Measurements from ENCODE around the gene GPR35.

Gene GPR35

DNA sequence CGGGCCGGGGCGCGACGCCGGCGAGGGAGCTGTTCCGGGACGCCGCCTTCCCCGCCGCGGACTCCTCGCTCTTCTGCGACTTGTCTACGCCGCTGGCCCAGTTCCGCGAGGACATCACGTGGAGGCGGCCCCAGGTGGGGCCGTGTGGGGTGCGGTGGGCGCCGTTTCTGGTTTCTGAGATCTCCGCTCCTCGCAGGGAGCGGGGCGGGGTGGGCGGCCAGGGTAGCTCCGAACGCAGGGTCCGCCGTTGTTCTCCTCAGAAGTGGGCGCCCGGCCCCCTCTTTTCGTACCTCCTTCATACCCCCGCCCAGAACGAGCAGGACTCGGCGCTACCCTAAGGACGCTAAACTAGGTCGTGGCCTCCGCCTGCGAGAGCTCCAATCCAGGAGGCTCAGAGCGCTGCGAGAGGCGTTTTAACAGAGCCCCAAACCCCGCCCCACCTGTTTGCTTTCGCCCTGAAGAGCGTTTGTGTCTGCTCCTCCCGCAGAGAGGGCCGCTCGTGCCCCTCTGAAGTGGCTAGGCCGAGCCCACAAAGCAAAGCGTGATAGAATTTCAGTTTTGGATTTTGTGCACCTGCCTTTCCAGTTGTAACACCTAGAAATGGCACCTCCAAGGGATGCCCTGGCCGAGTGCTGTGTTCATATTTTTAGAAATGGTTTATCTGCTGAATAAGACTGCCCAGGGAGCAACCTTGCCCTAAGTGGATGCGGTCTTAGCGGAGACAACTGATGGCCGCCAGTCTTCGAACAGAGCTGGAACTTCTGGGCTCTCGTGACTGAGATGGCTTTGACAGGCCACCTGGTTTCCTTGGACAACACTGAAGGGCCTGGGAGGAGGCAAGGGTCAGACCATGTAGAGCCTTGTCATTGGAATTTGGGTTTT lies 38.1 kb upstream of the GPR35 start:
- H3K4me3 ChIP-seq (ENCODE audit: low read depth, low read length): peak overlapping the region; percentile 89
- peak overlapping the region; percentile 98 for H3K27ac ChIP-seq
- no peaks in the 10 kb centered on the region for H3K27me3 ChIP-seq (ENCODE audit: insufficient read depth, low read depth, severe bottlenecking)
- TF ChIP-seq, protein P1, sequence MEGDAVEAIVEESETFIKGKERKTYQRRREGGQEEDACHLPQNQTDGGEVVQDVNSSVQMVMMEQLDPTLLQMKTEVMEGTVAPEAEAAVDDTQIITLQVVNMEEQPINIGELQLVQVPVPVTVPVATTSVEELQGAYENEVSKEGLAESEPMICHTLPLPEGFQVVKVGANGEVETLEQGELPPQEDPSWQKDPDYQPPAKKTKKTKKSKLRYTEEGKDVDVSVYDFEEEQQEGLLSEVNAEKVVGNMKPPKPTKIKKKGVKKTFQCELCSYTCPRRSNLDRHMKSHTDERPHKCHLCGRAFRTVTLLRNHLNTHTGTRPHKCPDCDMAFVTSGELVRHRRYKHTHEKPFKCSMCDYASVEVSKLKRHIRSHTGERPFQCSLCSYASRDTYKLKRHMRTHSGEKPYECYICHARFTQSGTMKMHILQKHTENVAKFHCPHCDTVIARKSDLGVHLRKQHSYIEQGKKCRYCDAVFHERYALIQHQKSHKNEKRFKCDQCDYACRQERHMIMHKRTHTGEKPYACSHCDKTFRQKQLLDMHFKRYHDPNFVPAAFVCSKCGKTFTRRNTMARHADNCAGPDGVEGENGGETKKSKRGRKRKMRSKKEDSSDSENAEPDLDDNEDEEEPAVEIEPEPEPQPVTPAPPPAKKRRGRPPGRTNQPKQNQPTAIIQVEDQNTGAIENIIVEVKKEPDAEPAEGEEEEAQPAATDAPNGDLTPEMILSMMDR (IDR thresholded peaks at IDR 0.05; ENCODE audit: low read depth, low read length): no peak
- no peaks in the 10 kb centered on the region for H3K9me3 ChIP-seq (ENCODE audit: severe bottlenecking)
- H3K36me3 ChIP-seq: peaks cover 28% of the 10 kb centered on the region
- DNase-seq: peak; percentile 37

DNA sequence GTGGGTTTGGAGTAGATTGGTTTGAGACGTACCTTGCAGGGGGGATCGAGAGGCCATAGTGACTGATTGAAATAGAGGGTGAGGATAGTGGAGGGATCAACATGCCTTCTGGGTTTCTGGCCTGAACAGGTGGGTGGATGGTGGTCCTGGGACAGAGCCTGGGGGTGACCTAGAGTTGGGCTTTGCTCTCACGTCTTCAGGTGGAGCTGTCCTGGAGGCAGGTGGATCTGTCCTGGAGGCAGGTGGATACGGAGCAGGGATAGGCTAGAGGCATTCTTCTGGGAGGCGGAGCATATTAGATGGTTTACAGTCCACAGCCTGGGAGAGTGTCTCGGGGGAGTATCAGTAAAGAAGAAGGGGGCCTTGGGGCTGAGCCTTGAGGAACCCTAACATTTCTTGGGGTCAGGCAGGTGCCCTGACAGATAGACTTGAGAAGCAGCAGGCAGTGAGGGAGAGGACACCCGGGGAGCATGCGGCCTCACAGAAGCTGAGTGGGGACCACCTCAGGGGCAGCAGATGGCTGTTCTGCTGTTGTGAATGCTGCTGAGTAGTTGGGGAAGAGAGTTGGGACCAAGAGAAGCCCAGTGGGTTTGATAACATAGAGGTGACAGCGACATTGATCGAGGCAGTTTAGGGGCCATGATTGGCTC lies 37.1 kb upstream of the GPR35 start:
- no peak overlapping the region for H3K4me3 ChIP-seq (ENCODE audit: low read depth, low read length)
- H3K9me3 ChIP-seq (ENCODE audit: severe bottlenecking): no peaks in the 10 kb centered on the region
- H3K27me3 ChIP-seq (ENCODE audit: insufficient read depth, low read depth, severe bottlenecking): no peaks in the 10 kb centered on the region
- H3K36me3 ChIP-seq: peaks cover 36% of the 10 kb centered on the region
- no peak for DNase-seq
- TF ChIP-seq, protein P1 (IDR thresholded peaks at IDR 0.05; ENCODE audit: low read depth, low read length): no peak
- H3K27ac ChIP-seq: no peak overlapping the region

DNA sequence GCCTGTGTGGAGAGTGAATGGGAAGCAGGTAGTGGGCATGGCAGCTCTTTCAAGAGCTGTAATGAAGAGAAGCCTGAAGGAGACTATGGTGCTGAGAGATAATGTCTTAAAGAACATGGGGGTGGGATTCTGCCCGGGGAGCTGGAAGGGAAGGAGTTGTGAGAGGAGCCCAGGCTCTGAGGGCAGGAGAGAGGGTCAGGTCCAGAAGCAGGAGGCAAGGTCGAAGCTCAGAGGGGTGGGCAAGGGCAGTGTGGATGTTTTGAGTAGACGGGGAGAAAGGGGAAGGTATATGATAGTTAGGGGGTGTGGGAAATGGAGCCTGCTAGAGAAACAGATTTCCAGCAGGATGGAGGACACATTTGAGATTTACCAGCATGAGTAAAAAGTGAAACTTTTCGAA lies 36.6 kb upstream of the GPR35 start:
- Histone ChIP-seq H3K9me3 (ENCODE audit: severe bottlenecking) (no peaks in the 10 kb centered on the region), H3K4me3 (ENCODE audit: low read depth, low read length) (no peak overlapping the region), H3K27me3 (ENCODE audit: insufficient read depth, low read depth, severe bottlenecking) (no peaks in the 10 kb centered on the region), H3K36me3 (peaks cover 36% of the 10 kb centered on the region), H3K27ac (no peak overlapping the region)
- TF ChIP-seq, protein P1 (IDR thresholded peaks at IDR 0.05; ENCODE audit: low read depth, low read length): no peak
- no peak for DNase-seq

DNA sequence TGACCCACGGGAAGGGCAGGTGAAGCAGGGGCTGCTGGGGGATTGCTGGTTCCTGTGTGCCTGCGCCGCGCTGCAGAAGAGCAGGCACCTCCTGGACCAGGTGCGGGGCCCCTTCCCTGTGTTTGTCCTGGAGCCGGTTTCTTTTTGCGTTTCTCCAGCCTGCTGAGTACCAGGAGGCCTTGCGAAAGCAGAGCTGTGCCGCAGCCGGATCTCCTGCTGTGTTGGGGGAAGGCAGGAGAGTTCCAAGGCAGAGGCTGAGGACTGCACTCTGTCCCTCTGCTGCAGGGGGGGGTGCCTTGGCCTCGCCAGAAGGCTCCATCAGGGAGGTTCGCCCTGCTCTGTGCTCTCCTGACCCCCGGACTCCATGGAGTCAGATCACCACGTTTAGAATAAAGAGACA lies 35.9 kb upstream of the GPR35 start:
- H3K36me3 ChIP-seq: peaks cover 36% of the 10 kb centered on the region
- no peaks in the 10 kb centered on the region for H3K9me3 ChIP-seq (ENCODE audit: severe bottlenecking)
- TF ChIP-seq, protein P1 (IDR thresholded peaks at IDR 0.05; ENCODE audit: low read depth, low read length): no peak
- H3K4me3 ChIP-seq (ENCODE audit: low read depth, low read length): no peak overlapping the region
- H3K27ac ChIP-seq: no peak overlapping the region
- no peak for DNase-seq
- H3K27me3 ChIP-seq (ENCODE audit: insufficient read depth, low read depth, severe bottlenecking): no peaks in the 10 kb centered on the region

DNA sequence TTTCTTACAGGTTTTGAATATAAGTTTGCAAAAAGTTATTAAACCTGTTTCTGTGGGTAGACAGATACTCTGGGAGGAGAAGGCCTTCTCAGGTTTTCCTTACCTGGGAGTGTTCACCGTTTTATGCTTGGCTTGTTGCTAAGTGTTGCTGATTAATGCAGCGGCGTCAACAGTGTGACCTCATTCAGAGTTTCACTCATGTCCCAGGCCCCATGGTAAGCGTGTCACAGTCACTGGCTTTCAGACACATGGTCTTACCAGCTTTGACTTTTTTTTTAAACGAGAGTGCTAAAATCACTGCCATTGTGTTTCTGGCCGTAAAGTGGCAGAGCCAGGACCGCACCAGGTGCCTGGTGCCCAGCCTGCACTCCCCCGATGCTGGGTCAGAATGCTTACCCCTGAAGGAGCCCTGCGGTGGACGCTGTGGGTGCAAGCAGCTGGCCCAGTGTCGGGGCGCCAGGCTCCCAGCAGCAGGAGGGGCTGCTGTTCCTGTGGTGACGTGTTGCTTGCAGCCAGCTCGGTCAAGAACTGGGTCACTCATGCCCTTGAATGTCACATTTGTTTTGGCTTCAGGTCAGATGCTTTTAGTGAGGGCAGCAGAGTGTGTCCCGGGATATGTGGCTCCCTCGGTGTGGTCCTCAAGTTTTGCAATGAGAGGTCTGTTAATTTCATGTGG lies 35.3 kb upstream of the GPR35 start:
- Histone ChIP-seq H3K4me3 (ENCODE audit: low read depth, low read length) (no peak overlapping the region), H3K9me3 (ENCODE audit: severe bottlenecking) (no peaks in the 10 kb centered on the region), H3K27me3 (ENCODE audit: insufficient read depth, low read depth, severe bottlenecking) (no peaks in the 10 kb centered on the region), H3K36me3 (peaks cover 36% of the 10 kb centered on the region), H3K27ac (no peak overlapping the region)
- no peak for DNase-seq
- TF ChIP-seq, protein P1 (IDR thresholded peaks at IDR 0.05; ENCODE audit: low read depth, low read length): no peak

Data from WERI-Rb-1 (cell line).